GM12892 (cell line): ENCODE results near the gene SERTAD3.
"Not testable (repeated sequence)": the region's sequence is repeated elsewhere in the genome, so short reads cannot be mapped to it uniquely, and the experiment has no call there.

Experiments used
- DNase-seq: peaks from one replicate; pipeline ENCODE4 v3.0.0; 2011; ENCODE audit not compliant: insufficient read length
- FAIRE-seq: peaks from 2 replicates; lab custom pipeline; 2011; peaks lifted over from hg19 to GRCh38; lab: Jason Lieb, UNC
- POLR2A ChIP-seq: IDR thresholded peaks from 2 replicates; pipeline ENCODE4 v1.6.1; 2011; ENCODE audit warnings: low read depth, low read length, control low read depth
- POLR2AphosphoS5 ChIP-seq: IDR thresholded peaks from 2 replicates; pipeline ENCODE4 v1.6.1; 2011; ENCODE audit warnings: low read depth, low read length, control low read depth
- TAF1 ChIP-seq: IDR thresholded peaks from 2 replicates; pipeline ENCODE4 v1.6.1; 2011; ENCODE audit warnings: low read depth, mild to moderate bottlenecking, control low read depth, low read length, borderline replicate concordance

SERTAD3 gene

DNA sequence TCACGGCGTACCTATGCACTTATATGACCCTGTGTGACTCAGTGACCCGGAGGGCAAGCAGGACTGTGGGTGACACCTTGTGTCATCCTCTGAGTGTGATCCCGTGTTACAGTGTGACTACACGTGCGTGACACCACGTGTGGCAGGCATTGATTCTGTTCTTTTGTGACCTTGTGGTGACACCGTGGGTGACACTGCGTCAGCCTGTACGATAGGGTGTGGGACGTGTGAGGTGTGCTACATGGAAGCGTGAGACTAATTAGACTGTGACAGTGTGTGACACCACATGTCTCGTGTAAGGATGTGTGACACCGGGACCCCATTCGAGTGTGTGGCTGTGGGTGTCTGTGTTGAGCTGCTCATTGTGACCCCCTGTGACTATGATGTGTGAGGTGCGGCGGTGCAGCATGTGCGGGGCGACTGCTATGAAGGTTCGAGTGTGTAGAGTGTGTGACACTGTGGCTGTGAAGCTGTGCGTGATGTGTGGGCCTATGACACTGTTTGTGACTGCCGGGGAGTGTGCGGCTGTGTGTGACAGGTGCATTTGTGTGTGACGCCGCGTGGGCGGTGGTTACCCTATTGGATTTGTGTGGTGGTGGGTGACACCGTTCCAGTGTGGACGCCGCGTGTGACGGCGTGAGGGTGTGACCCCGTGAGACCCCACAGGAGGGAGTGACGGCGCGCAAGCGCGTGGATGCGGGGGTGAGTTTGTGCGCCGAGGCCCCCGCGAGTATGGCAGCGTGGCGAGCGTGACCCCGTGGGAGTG is 22.3 kb upstream of the SERTAD3 start:
- DNase-seq (no peak), FAIRE-seq (peak; percentile 27)
- TF ChIP-seq POLR2A (no peak), TAF1 (no peak), POLR2AphosphoS5 (no peak)

DNA sequence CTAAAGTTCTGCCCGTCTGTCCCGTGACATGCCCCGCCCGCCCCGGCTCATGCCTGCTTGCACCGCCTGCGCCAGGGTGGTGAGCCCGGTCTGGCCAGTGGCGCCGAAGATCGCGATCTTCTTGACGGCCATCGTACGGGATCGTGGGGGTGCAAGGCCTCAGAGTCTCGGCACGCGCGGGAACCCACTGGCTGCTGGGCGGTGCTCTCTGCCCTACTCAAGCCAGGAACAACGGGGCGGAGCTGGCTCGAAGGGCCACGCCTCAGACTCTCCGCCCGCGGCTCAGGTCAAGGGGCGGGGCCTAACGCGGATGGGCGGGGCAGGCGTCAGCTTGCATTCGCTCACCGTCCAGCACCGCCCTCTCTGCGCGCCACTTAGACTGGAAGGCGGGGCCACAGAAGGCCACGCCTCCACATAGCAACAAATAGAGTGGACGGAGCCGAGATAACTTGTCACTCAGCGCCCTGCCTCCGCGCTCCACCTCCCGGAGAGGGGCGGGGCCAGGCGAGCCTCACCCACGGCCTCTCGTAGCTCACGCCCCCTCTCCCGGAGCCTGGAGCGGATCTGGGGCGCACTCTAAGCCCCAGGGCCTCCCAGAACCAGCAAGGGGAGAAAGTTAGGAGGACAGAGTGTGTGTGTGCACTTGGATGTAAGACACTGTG is 21.6 kb upstream of the SERTAD3 start, which contains the start of gene BLVRB:
Gene BLVRB, minus strand, starts transcription at position 189 of the 662 bp plus-strand sequence. Its CDS starts 57 bp downstream, at position 132.
- FAIRE-seq = peak; percentile 98
- DNase-seq = peak; percentile 89
- TF ChIP-seq TAF1 (0 out of 2 replicates have a peak, but pooled peaks have one; percentile 23), POLR2A (peak; percentile 68; the same call in 1 of the 2 replicates), POLR2AphosphoS5 (peak; percentile 49; the same call in 1 of the 2 replicates)

DNA sequence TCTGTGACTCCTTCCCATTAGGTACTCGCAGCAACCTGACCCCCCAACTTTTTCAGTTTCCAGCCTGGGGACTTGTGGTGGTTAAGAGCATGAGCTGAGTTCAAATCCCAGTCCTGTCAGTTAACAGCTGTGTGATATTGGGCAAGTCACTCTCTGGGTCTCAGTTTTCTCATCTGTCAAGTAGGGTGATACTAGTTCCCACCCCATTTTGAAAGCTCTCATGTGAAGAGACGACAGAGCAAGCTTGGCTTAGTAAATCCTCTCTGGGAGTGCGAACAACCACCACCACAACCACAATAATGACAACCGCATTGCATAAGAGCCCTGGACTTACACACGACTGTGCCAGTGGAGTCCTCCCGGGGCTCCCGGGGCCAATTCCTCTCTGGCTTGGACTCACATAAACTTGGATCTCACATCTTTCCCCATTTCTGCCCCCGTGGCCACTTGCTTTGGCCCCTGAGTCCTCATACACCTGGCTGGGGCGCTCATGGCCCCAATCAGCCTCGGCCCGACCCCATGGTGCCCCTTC is 21.0 kb upstream of the SERTAD3 start:
- DNase-seq (no peak), FAIRE-seq (no peak)
- TF ChIP-seq TAF1 (no peak), POLR2A (no peak), POLR2AphosphoS5 (no peak)

DNA sequence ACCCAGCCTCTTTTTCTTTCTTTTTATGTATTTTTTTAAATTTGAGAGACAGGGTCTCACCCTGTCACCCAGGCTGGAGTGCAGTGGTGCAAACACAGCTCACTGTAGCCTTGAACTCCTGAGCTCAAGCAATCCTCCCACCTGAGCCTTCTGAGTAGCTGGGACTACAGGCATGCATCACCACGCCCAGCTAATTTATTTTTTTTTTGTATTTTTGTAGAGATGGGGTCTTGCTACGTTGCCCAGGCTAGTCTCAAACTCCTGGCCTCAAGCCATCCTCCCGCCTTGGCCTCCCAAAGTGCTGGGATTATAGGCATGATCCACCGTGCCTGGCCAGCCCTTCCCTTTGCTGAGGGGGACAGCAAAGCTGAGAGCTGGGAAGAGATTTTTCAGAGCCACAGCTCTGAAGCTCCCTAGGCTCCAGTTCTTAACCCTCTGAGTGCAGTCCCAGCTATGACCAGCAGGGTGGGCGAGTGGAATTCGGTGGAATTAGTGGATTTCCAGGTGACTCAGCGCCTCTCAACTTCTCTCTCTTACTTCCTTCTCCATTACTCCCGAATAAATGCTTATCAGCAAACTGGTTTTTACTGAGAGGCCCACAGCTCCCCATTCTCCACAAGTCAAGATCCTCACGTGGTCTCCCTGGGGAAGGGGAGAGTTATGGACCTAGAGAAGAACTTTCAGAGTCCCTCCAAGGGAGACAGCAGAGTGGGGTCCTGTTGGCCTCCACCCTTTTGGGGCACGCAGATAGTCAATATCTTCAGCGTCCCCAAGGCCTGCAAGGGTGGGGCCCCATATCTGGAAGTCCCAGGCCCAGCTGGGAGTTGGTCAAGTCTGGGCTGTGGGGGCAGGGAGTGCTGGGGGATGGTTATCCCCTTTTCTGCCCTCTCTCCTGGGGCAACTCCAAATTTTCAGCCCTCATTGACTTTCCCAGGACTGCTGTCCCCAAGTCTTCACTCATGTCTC is 20.2 kb upstream of the SERTAD3 start:
- TF ChIP-seq TAF1 (no peak), POLR2A (no peak), POLR2AphosphoS5 (no peak)
- FAIRE-seq (peak; percentile 48), DNase-seq (no peak)

DNA sequence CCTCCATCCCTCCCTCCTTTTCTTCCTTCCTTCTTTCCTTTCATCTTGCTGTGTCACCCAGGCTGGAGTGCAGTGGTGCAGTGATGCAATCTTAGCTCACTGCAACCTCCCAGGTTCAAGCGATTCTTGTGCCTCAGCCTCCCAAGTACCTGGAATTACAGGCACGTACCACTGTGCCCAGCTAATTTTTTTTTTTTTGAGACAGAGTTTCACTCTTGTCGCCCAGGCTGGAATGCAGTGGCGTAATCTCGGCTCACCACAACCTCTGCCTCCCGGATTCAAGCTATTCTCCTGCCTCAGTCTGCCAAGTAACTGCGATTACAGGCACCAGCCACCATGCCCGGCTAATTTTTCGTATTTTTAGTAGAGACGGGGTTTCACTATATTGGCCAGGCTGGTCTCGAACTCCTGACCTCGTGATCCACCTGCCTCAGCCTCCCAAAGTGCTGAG is 19.5 kb upstream of the SERTAD3 start:
- FAIRE-seq, DNase-seq: not testable (repeated sequence)

DNA sequence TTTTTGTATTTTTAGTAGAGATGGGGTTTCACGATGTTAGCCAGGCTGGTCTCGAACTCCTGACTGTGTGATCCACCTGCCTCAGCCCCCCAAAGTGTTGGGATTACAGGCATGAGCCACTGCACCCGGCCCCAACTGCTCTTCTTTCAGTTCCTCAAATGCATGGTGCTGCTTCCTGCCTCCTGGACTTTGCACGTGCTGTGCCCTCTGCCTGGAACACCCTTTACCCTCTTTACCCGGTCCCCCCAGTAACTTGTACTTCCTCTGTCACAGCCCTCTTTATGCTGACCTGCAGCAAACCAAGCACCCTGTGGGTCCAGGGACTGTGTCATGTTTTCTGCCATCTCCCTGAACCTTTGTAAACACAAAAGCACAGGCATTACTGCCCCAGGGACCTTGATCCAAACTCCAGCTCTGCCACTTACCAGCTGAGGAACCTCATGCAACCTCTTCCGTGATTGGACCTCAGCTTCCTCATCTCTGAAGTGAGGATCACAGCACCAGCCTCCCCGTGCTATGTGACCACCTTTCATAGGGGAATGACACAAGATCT is 17.6 kb upstream of the SERTAD3 start:
- TF ChIP-seq TAF1 (no peak), POLR2A (no peak), POLR2AphosphoS5 (no peak)
- FAIRE-seq = no peak
- no peak for DNase-seq

DNA sequence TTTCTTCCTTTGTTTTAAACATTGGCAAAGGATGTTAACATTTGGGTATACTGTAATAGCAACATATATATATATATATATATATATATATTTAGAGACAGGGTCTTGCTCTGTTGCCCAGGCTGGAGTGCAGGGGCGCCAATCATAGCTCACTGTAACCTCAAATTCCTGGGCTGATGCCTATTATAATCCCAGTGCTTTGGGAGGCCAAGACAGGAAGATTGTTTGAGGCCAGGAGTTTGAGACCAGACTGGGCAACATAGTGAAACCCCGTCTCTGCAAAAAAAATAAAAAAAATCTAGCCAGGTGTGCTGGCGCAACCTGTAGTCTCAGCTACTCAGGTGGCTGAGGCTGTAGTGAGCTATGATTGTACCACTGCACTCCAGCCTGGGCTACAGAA is 16.1 kb upstream of the SERTAD3 start:
- FAIRE-seq (no peak), DNase-seq (no peak)
- TF ChIP-seq TAF1 (no peak), POLR2A (no peak), POLR2AphosphoS5 (no peak)

DNA sequence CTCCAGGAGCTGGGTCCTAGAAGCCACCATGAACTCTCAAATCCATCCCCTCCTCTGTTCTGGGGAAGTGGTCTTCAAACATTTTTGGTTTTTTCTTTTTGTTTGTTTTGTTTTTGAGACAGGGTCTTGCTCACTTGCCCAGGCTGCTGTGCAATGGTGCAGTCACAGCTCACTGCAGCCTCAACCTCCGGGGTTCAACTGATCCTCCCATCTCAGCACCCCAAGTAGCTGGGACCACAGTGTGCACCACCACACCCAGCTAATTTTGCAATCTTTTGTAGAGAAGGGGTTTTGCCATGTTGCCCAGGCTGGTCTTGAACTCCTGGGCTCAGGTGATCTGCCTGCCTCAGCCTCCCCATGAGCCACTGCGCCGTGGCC is 14.5 kb upstream of the SERTAD3 start:
- no peak for FAIRE-seq
- DNase-seq = no peak
- TF ChIP-seq POLR2AphosphoS5 (no peak), POLR2A (no peak), TAF1 (no peak)

DNA sequence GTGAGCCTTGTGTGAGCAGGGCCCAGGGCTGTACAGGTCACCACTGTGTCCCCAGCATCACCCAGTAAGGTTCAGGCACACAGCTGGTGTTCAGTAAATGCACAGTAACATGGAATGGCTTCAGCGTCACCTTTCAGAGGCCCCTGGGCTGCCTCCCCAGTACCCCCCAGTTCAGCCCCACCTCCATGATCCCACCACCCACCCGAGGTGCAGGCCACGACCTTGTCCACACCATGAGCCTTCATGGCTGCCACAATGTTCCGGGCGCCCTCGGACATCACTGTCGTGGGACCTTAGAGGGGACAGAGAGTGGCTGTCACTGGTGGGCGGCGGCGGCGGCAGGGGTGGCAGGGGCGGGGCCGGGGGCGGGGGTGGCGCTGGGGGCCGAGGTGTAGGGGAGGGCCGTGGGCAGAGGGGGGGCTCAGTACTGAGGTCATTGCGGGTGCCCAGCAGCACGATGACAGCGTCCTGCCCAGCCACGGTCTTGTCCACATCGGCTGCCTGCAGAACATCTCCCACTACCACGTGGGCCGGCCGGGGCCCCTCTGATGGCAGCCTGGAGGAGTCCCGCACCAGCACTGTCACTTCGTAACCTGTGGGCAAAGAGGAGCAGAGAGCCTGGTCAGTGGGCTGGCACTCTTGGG is 13.9 kb upstream of the SERTAD3 start:
- DNase-seq (no peak), FAIRE-seq (no peak)
- no peak for TF ChIP-seq POLR2A
- TF ChIP-seq POLR2AphosphoS5 = no peak
- no peak for TF ChIP-seq TAF1

DNA sequence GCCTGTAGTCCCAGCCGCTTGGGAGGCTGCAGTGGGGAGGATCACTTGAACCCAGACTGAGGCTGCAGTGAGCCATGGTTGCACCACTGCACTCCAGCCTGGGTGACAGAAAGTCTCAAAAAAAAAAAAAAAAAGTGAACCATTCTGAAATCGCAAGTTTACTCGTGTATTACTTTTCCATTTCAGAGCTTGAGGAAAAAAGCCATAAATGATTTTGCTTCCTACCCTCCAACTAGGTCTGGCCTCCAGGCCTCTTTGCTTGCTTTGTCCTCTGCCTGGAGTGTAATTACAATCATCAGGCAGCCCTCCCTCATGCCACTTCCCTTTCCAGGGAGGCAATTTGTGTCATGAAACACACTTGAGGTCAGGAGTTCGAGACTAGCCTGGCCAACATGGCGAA is 12.9 kb upstream of the SERTAD3 start:
- DNase-seq (no peak), FAIRE-seq (no peak)
- TF ChIP-seq POLR2A = no peak
- no peak for TF ChIP-seq POLR2AphosphoS5
- no peak for TF ChIP-seq TAF1

DNA sequence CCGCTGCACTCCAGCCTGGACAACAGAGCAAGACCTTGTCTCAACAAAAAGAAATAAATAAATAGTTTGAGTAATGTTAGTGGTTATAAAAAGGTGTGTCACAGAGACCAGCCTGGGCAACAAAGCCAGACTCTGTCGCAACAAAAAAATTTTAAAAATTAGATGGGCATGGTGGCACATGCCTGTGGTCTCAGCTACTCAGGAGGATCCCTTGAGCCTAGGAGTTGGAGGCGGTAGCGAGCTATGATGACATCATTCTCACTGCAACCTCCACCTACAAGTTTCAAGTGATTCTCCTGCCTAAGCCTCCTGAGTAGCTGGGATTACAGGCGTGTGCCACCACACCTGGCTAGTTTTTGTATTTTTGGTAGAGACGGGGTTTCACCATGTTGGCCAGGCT is 9.8 kb upstream of the SERTAD3 start:
- DNase-seq, FAIRE-seq: not testable (repeated sequence)
